GM19452 (cell line): Measurements from ENCODE around the gene SYT1.

ENCODE experiments used
- ATAC-seq: cut with Tn5 transposase; IDR thresholded peaks from one replicate; pipeline ENCODE4 v1.9.1; 2021; ENCODE audit not compliant: unreplicated experiment

SYT1 gene

GRCh38 chr12:79381248-79382208 is 517.0 kb downstream of the SYT1 start:
- no peak for ATAC-seq

GRCh38 chr12:79384551-79384950 is 520.0 kb downstream of the SYT1 start:
- no peak for ATAC-seq

GRCh38 chr12:79388011-79388410 is 523.4 kb downstream of the SYT1 start:
- ATAC-seq: no peak

- ATAC-seq: no peak
Observed at GRCh38 chr12:79393842-79394241, 529.3 kb downstream of the SYT1 start.

- ATAC-seq: no peak
Observed at GRCh38 chr12:79397609-79398008, 533.0 kb downstream of the SYT1 start.

- no peak for ATAC-seq
Observed at GRCh38 chr12:79400481-79400880, 535.9 kb downstream of the SYT1 start.

GRCh38 chr12:79402606-79403005 is 538.0 kb downstream of the SYT1 start:
- no peak for ATAC-seq

GRCh38 chr12:79406993-79407392 is 542.4 kb downstream of the SYT1 start:
- no peak for ATAC-seq

GRCh38 chr12:79407671-79408622 is 543.4 kb downstream of the SYT1 start:
- peak; percentile 76 for ATAC-seq

- no peak for ATAC-seq
Observed at GRCh38 chr12:79408689-79409088, 544.1 kb downstream of the SYT1 start.

- no peak for ATAC-seq
Observed at GRCh38 chr12:79409562-79409961, 545.0 kb downstream of the SYT1 start.

- no peak for ATAC-seq
Observed at GRCh38 chr12:79411791-79412190, 547.2 kb downstream of the SYT1 start.

GRCh38 chr12:79413796-79414195 is 549.2 kb downstream of the SYT1 start:
- no peak for ATAC-seq

GRCh38 chr12:79414252-79414651 is 549.7 kb downstream of the SYT1 start:
- no peak for ATAC-seq

GRCh38 chr12:79415321-79415720 is 550.7 kb downstream of the SYT1 start:
- ATAC-seq: no peak

GRCh38 chr12:79415746-79416435 is 551.3 kb downstream of the SYT1 start:
- no peak for ATAC-seq

GRCh38 chr12:79420146-79420618 is 555.6 kb downstream of the SYT1 start:
- ATAC-seq: no peak

GRCh38 chr12:79421236-79421740 is 556.7 kb downstream of the SYT1 start:
- ATAC-seq: no peak

GRCh38 chr12:79422060-79422812 is 557.7 kb downstream of the SYT1 start:
- no peak for ATAC-seq

- no peak for ATAC-seq
Observed at GRCh38 chr12:79423560-79423959, 559.0 kb downstream of the SYT1 start.
